Muscle layer of colon (tissue), 2 donors: Measurements from ENCODE around the gene MUS81.

Source experiments
- H3K27ac ChIP-seq: one replicate; pipeline ENCODE4 v1.7.0; 2013; ENCODE audit warnings: low read depth, mild to moderate bottlenecking, low read length, moderate library complexity
- H3K27me3 ChIP-seq, 2 donors: one replicate each; pipeline ENCODE4 v1.7.0; 2013; ENCODE audit warnings: low read length in 2 of 2, mild to moderate bottlenecking in 2 of 2; ENCODE audit not compliant: insufficient read depth in 2 of 2, control insufficient read depth in 1 of 2
- H3K36me3 ChIP-seq: one replicate; pipeline ENCODE4 v1.7.0; 2013; ENCODE audit warnings: mild to moderate bottlenecking, low read length; ENCODE audit not compliant: insufficient read depth
- H3K4me1 ChIP-seq: one replicate; pipeline ENCODE4 v1.7.0; 2013; ENCODE audit warnings: mild to moderate bottlenecking, low read length; ENCODE audit not compliant: insufficient read depth
- H3K4me3 ChIP-seq, 2 donors: one replicate each; pipeline ENCODE4 v1.7.0; 2013; ENCODE audit warnings: low read length in 2 of 2, low read depth in 1 of 2, mild to moderate bottlenecking in 1 of 2, moderate library complexity in 1 of 2
- H3K9ac ChIP-seq: one replicate; pipeline ENCODE4 v1.7.0; 2013; ENCODE audit warnings: low read length
- H3K9me3 ChIP-seq: one replicate; pipeline ENCODE4 v1.7.0; 2013; ENCODE audit warnings: mild to moderate bottlenecking, low read length
- donor health status: abdominal sarcoma.
- donor health status: Adenocarcinoma of cecum.

MUS81 gene

GRCh38 chr11:65860278-65861164 lies at the start of gene MUS81:
TSS of gene MUS81 (plus strand) at chr11:65860433. CDS start at chr11:65860754, 321 bp downstream.
- Histone ChIP-seq H3K9ac (peak within 1 kb of the TSS; percentile 93), H3K27me3 (no peaks in the 10 kb centered on the region), H3K9me3 (no peaks in the 10 kb centered on the region), H3K4me1 (peaks cover 42% of the 10 kb centered on the region), H3K4me3 (peak within 1 kb of the TSS; percentile 68 to 71), H3K27ac (peak within 1 kb of the TSS; percentile 99), H3K36me3 (peaks cover 47% of the 10 kb centered on the region)

GRCh38 chr11:65811764-65812475 lies 48.3 kb upstream of the MUS81 start:
- no peaks in the 10 kb centered on the region for H3K36me3 ChIP-seq
- H3K27ac ChIP-seq: no peak overlapping the region
- H3K9ac ChIP-seq: no peak overlapping the region
- H3K4me1 ChIP-seq: peaks cover 11% of the 10 kb centered on the region
- H3K9me3 ChIP-seq: no peaks in the 10 kb centered on the region
- H3K4me3 ChIP-seq: no peak overlapping the region
- H3K27me3 ChIP-seq: no peaks in the 10 kb centered on the region

GRCh38 chr11:65814131-65814985 lies 45.9 kb upstream of the MUS81 start:
- H3K27ac ChIP-seq: no peak overlapping the region
- peaks cover 15% of the 10 kb centered on the region for H3K4me1 ChIP-seq
- no peak overlapping the region for H3K9ac ChIP-seq
- H3K4me3 ChIP-seq: no peak overlapping the region
- no peaks in the 10 kb centered on the region for H3K9me3 ChIP-seq
- no peaks in the 10 kb centered on the region for H3K36me3 ChIP-seq
- no peaks in the 10 kb centered on the region for H3K27me3 ChIP-seq

GRCh38 chr11:65814986-65815565 lies 45.2 kb upstream of the MUS81 start:
- no peak overlapping the region for H3K27ac ChIP-seq
- H3K4me3 ChIP-seq: no peak overlapping the region
- H3K27me3 ChIP-seq: no peaks in the 10 kb centered on the region
- H3K9ac ChIP-seq: no peak overlapping the region
- peaks cover 15% of the 10 kb centered on the region for H3K4me1 ChIP-seq
- H3K36me3 ChIP-seq: no peaks in the 10 kb centered on the region
- H3K9me3 ChIP-seq: no peaks in the 10 kb centered on the region

- Histone ChIP-seq H3K27me3 (no peaks in the 10 kb centered on the region), H3K27ac (no peak overlapping the region), H3K4me3 (no peak overlapping the region), H3K9me3 (no peaks in the 10 kb centered on the region), H3K36me3 (no peaks in the 10 kb centered on the region), H3K4me1 (peaks cover 15% of the 10 kb centered on the region), H3K9ac (no peak overlapping the region)
Measured at GRCh38 chr11:65816696-65817095, 43.5 kb upstream of the MUS81 start.

- no peaks in the 10 kb centered on the region for H3K9me3 ChIP-seq
- H3K27me3 ChIP-seq: no peaks in the 10 kb centered on the region
- H3K36me3 ChIP-seq: no peaks in the 10 kb centered on the region
- peak overlapping the region; percentile 67 for H3K27ac ChIP-seq
- peak overlapping the region; percentile 59 for H3K9ac ChIP-seq
- H3K4me3 ChIP-seq: peak overlapping the region; percentile 56 to 65
- H3K4me1 ChIP-seq: peaks cover 15% of the 10 kb centered on the region
Measured at GRCh38 chr11:65817312-65817834, 42.9 kb upstream of the MUS81 start.

DNA sequence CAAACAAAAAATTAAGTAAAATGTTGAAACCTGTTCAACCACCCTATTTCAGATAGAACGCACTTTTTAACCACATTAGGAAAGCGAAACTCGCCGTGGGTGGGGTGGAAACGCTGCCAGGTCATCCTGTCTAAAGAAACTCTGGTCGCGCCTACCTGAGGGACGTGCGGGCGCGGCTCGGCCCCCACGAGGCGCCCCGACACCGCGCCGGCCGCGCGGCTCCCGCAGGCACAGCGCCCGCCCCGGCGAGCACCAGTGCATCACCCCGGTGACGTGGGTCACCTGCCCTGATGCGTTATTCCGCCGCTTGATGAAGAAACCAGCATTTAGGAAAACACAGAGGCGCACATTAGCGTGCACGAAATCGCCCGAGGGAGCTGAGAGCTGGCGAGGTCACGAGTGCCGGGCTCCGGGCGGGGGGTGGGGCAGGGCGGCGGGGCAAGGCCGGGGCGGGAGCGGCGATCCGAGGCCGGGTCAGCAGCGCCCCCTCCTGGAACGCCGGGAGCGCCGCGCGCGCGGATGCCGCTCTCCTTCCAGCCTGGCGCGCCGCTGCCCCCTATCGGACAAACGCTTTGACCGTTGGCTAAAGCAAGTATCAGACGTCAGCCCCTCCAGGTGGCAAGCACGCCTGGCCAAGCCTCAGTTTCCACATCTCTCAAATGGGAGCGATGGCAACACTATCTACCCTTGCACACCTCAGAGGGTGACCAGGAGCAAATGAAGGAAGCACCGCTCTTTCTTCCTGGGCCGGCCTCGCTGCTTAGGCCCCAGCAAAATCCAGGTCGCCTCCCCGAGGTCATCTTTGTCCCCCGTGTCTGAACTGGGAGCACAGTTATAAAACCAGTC lies 42.2 kb upstream of the MUS81 start:
- Histone ChIP-seq H3K4me3 (peak overlapping the region; percentile 56 to 65), H3K36me3 (no peaks in the 10 kb centered on the region), H3K4me1 (peaks cover 15% of the 10 kb centered on the region), H3K27ac (peak overlapping the region; percentile 67), H3K9ac (peak overlapping the region; percentile 59), H3K27me3 (no peaks in the 10 kb centered on the region), H3K9me3 (no peaks in the 10 kb centered on the region)

DNA sequence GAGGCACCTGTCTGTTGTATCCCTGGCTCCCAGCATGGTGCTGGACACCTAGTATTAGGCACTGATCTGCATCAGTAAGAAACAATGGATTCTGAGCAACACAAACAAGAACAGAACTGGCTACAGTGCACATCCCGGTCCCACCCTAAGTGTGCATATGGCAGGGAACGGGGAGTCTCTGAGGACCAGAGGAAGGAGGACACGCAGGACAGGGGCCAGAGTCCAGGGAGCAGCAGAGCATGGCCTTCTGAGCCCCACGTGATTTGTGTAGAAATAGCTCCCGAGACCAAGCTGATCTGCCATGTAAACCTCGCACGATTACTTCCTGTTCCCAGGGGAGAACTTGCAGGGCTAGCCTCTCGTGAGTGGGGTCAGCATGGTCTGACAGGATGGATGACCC lies 39.1 kb upstream of the MUS81 start:
- H3K4me3 ChIP-seq: no peak overlapping the region
- no peak overlapping the region for H3K9ac ChIP-seq
- H3K9me3 ChIP-seq: no peaks in the 10 kb centered on the region
- H3K4me1 ChIP-seq: peaks cover 9% of the 10 kb centered on the region
- H3K36me3 ChIP-seq: no peaks in the 10 kb centered on the region
- H3K27ac ChIP-seq: no peak overlapping the region
- no peaks in the 10 kb centered on the region for H3K27me3 ChIP-seq

DNA sequence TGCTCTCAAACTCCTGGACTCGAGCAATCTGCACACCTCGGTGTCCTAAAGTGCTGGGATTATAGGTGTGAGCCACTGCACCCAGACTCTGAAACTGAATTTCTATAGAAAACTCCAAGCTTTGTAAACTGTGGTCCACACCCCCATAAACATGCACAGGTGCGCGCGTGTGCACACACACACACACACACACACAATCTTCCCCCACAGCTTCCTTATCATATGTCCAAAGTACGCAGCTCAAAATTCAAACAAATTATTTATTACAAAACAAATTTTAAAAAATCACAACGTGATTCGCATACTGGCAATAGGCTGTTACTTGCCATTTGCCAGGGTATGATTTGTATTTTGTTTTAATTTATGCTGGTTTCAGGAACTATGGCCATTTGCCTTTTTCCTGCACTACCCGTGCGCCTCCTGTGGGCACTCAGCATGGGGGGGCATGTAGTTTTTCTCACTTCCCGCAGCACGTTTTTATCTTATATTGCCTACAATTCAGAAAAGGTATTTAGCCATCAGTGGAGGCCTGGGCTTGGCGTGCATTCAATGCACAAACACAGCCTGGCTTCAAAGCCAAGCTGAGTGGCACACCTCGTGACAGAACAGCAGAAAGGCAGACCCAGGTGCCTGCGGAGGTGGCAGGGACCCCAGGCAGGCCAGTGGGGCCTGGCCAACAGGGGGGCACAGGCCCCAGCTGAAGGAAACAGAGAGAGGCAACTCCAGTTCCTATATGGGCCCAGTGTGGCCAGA lies 37.3 kb upstream of the MUS81 start:
- H3K4me3 ChIP-seq: no peak overlapping the region
- no peak overlapping the region for H3K27ac ChIP-seq

More for the DNA sequence above, 37.3 kb upstream of the MUS81 start:
- Histone ChIP-seq H3K36me3 (no peaks in the 10 kb centered on the region), H3K27me3 (no peaks in the 10 kb centered on the region), H3K9me3 (no peaks in the 10 kb centered on the region), H3K4me1 (no peaks in the 10 kb centered on the region), H3K9ac (no peak overlapping the region)
